ENCODE results near the gene SYCE1L.

GRCh38 chr16:77231047-77231446, 31.8 kb downstream of the SYCE1L start:
- TF ChIP-seq, protein P1, sequence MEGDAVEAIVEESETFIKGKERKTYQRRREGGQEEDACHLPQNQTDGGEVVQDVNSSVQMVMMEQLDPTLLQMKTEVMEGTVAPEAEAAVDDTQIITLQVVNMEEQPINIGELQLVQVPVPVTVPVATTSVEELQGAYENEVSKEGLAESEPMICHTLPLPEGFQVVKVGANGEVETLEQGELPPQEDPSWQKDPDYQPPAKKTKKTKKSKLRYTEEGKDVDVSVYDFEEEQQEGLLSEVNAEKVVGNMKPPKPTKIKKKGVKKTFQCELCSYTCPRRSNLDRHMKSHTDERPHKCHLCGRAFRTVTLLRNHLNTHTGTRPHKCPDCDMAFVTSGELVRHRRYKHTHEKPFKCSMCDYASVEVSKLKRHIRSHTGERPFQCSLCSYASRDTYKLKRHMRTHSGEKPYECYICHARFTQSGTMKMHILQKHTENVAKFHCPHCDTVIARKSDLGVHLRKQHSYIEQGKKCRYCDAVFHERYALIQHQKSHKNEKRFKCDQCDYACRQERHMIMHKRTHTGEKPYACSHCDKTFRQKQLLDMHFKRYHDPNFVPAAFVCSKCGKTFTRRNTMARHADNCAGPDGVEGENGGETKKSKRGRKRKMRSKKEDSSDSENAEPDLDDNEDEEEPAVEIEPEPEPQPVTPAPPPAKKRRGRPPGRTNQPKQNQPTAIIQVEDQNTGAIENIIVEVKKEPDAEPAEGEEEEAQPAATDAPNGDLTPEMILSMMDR (conservative IDR thresholded peaks at IDR 0.05; ENCODE audit: low read length), result no peak
- TF ChIP-seq EZH2phosphoT487 (IDR thresholded peaks at IDR 0.05; ENCODE audit: borderline replicate concordance, low read depth, low read length), result no peak
